Activated naive CD4-positive, alpha-beta T cell treated with anti-CD3 and anti-CD28 coated beads, Interleukin-2, amount 10 ng/mL, durations not matched to agents 7 days and 5 days (primary cell): Measurements from ENCODE around the gene HELZ2.
"Not testable (repeated sequence)": the region's sequence is repeated elsewhere in the genome, so short reads cannot be mapped to it uniquely, and the experiment has no call there.

Experiments
- CTCF ChIA-PET: fragments of 350-600 bp; sonication (Branson Sonifier 250); formaldehyde crosslinking; loops from one replicate; lab custom pipeline; 2021; ENCODE audit warnings: antibody characterized with exemption; lab: Charles Lee
- DNase-seq: peaks from one replicate; pipeline ENCODE4 v3.0.0-alpha.2; 2020
- H3K27ac Mint-ChIP-seq: one replicate; pipeline ENCODE4 v1.8.0; 2021; ENCODE audit warnings: mild to moderate bottlenecking, moderate library complexity, mixed read lengths
- H3K27me3 Mint-ChIP-seq: one replicate; pipeline ENCODE4 v1.8.0; 2021; ENCODE audit warnings: mild to moderate bottlenecking, mixed read lengths
- H3K36me3 Mint-ChIP-seq: one replicate; pipeline ENCODE4 v1.8.0; 2021; ENCODE audit warnings: mixed read lengths
- H3K4me1 Mint-ChIP-seq: one replicate; pipeline ENCODE4 v1.8.0; 2021; ENCODE audit warnings: mixed read lengths
- H3K4me3 Mint-ChIP-seq: one replicate; pipeline ENCODE4 v1.8.0; 2021; ENCODE audit warnings: mild to moderate bottlenecking, moderate library complexity, mixed read lengths
- H3K9me3 Mint-ChIP-seq: one replicate; pipeline ENCODE4 v1.8.0; 2021; ENCODE audit warnings: mixed read lengths

HELZ2 gene

DNA sequence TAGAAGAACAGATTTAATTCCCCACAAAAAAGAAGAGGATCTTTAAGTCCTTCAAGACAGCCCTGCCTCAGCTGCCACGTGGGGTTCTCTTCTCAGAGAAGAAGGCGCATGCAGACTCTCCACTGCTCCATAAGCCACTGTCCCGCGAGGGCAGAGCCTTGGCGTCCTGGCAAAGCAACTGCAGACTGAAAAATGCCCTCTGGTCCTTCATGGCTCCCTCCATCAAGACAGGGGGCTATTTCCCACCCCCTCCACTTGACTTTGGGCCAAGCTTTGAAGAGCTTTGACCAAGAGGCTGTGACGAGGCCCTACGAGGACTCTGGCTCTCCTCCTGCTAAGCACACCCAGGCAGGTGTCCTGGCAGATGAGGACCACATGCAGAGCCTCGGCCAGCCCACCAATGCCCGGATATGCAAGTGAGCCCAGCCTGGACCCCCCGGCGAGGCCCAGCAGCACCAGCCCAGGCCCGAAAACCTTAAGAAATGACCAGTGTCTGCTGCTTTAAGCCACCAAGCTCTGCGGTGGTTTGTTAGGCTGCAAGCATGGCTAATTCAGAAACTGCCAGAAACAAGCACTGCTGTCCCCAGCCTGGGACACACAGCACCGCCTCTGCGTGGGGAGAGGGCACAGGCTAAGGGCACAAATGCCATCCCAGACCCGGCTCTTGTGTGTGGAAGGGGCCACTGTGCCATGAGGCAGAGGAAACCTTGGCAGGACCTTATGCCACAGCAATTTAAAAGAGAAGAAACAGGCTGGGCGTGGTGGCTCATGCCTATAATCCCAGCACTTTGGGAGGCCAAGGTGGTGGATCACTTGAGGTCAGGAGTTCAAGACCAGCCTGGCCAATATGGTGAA lies 36.8 kb upstream of the HELZ2 start:
- no peak overlapping the region for H3K4me3 Mint-ChIP-seq
- H3K27ac Mint-ChIP-seq = no peak overlapping the region
- CTCF ChIA-PET = no interaction called here
- peaks cover 5% of the 10 kb centered on the region for H3K4me1 Mint-ChIP-seq
- H3K9me3 Mint-ChIP-seq = no peaks in the 10 kb centered on the region
- peaks cover 34% of the 10 kb centered on the region for H3K36me3 Mint-ChIP-seq
- DNase-seq = no peak
- H3K27me3 Mint-ChIP-seq = no peaks in the 10 kb centered on the region

DNA sequence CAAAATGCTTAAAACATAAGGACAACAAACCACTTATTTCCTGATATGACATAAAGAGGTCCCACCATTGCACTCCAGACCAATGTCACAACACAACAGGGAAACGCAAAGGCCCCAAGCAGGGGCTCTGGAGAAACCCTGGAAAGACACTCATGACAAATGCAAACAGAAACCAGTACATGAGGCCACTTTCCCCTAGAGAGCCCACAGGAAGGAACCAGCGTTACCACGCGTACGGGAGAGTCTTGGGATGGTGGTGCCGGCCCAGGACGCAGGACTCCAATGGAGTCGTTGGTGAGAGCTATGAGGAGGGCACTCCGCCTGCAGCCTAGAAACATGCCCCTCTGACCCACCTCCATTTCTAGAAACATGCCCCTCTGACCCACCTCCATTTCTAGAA lies 32.6 kb upstream of the HELZ2 start:
- H3K9me3 Mint-ChIP-seq = peaks cover 4% of the 10 kb centered on the region
- peaks cover 6% of the 10 kb centered on the region for H3K4me1 Mint-ChIP-seq
- no peak for DNase-seq
- H3K27ac Mint-ChIP-seq = no peak overlapping the region
- H3K4me3 Mint-ChIP-seq = no peak overlapping the region
- peaks cover 34% of the 10 kb centered on the region for H3K36me3 Mint-ChIP-seq
- CTCF ChIA-PET = no interaction called here
- no peaks in the 10 kb centered on the region for H3K27me3 Mint-ChIP-seq

GRCh38 chr20:63602321-63602720 lies 28.3 kb upstream of the HELZ2 start:
- Mint-ChIP-seq H3K9me3 (peaks cover 4% of the 10 kb centered on the region), H3K27ac (no peak overlapping the region), H3K4me3 (no peak overlapping the region), H3K27me3 (no peaks in the 10 kb centered on the region), H3K36me3 (peaks cover 52% of the 10 kb centered on the region), H3K4me1 (peaks cover 6% of the 10 kb centered on the region)
- DNase-seq = no peak
- CTCF ChIA-PET = no interaction called here

GRCh38 chr20:63601679-63602078 lies 27.6 kb upstream of the HELZ2 start:
- H3K36me3 Mint-ChIP-seq = peaks cover 48% of the 10 kb centered on the region
- H3K4me1 Mint-ChIP-seq, H3K27ac Mint-ChIP-seq, H3K4me3 Mint-ChIP-seq, H3K27me3 Mint-ChIP-seq, H3K9me3 Mint-ChIP-seq, CTCF ChIA-PET: not testable (repeated sequence)
- peak; percentile 26 for DNase-seq

DNA sequence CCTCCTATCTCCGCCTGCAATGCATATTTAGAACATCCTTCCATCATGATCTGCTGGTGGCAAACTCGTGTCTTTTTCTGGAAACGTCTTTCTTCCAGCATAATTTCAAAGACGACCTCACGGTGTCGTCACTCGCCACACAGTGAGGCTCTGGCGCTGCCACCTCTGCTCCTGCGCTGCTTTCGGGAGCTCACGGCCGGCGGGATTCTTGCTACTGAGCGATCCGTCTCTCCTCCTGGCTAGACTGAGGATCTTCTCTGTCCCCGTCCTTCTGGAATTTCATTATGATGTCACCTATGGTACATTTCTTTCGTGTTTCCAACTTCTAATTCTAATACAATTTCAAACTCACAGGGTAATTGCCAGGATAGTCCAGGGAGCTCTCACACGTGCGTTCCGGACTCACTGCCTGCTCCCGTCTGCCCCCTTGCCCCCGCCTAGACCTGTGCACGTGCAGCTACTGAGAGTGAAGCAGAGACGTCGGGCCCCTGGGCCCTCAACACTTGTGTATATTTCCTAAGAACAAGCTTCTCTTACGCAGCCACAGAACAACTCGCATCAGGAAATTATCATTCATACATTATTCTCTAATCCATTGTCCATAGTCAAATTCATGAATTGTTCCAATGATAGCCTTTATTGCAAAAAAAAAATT lies 25.5 kb upstream of the HELZ2 start:
- Mint-ChIP-seq H3K36me3 (peaks cover 50% of the 10 kb centered on the region), H3K27ac (no peak overlapping the region), H3K4me1 (peaks cover 2% of the 10 kb centered on the region), H3K4me3 (no peak overlapping the region), H3K9me3 (peaks cover 4% of the 10 kb centered on the region), H3K27me3 (no peaks in the 10 kb centered on the region)
- DNase-seq = no peak
- CTCF ChIA-PET = no interaction called here

GRCh38 chr20:63598479-63599395 lies 24.7 kb upstream of the HELZ2 start:
- peaks cover 2% of the 10 kb centered on the region for H3K4me1 Mint-ChIP-seq
- CTCF ChIA-PET = no interaction called here
- no peaks in the 10 kb centered on the region for H3K27me3 Mint-ChIP-seq
- peaks cover 4% of the 10 kb centered on the region for H3K9me3 Mint-ChIP-seq
- H3K27ac Mint-ChIP-seq = no peak overlapping the region
- no peak for DNase-seq
- H3K36me3 Mint-ChIP-seq = peaks cover 48% of the 10 kb centered on the region
- H3K4me3 Mint-ChIP-seq = no peak overlapping the region

DNA sequence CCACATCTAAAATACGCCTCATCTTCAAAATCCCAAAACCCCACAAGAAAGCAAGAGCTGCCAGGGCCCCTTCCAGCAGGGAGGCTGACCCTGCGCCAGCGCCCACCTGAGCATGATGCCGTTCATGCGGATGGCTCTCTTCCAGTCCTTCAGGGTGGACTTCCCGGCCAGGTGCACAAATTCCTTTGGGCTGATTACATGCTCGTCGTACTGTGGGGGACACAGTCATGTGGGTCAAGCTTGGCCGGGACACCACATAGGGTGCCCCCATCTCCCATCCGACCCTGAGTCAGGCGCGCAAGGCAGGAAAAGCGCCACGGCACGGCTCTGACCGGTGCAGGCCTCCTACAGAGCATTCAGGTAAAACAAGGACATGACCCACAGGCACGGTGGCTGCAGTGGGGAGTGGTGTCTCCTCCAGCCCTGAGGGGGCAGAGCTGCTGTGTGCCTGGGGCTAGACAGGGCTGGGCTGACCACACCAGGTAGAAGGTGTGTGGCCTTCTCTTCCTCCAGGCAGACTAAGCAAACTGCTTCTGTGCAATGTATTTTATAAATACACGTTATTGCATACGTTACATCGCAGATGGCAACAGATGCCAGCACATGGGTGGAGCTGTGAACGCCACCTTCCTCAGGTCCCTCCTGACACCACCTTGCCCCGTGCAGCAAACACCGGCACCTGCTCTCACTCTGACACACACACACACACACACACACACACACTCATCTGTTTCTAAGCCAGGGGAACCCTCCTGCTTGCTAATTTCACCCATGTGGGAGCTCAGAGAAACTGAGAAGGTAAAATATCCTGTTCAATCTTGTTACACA lies 23.8 kb upstream of the HELZ2 start:
- no peaks in the 10 kb centered on the region for H3K4me1 Mint-ChIP-seq
- peaks cover 2% of the 10 kb centered on the region for H3K9me3 Mint-ChIP-seq
- no peak overlapping the region for H3K27ac Mint-ChIP-seq
- peaks cover 48% of the 10 kb centered on the region for H3K36me3 Mint-ChIP-seq
- H3K4me3 Mint-ChIP-seq = no peak overlapping the region
- CTCF ChIA-PET = no interaction called here
- no peak for DNase-seq
- no peaks in the 10 kb centered on the region for H3K27me3 Mint-ChIP-seq

DNA sequence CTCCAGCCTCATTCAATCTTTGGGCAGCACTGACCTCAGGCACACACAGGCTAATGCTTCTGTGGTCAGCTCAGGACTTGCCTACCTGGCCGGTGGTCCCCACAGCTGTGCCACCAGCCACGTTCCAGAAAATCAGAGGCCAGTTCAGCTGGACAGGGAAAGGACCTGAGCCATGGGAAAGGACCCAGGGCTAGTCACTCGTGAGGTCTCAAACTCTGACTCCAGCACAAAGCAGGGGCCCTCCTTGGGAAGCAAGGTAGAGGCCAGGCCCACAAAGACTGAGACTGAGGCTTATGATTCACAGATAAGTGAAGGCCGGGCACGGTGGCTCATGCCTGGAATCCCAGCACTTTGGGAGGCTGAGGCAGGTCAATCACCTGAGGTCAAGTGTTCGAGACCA lies 22.4 kb upstream of the HELZ2 start:
- Mint-ChIP-seq H3K27me3 (no peaks in the 10 kb centered on the region), H3K4me3 (no peak overlapping the region), H3K9me3 (no peaks in the 10 kb centered on the region), H3K36me3 (peaks cover 41% of the 10 kb centered on the region), H3K4me1 (no peaks in the 10 kb centered on the region), H3K27ac (no peak overlapping the region)
- CTCF ChIA-PET = no interaction called here
- no peak for DNase-seq

DNA sequence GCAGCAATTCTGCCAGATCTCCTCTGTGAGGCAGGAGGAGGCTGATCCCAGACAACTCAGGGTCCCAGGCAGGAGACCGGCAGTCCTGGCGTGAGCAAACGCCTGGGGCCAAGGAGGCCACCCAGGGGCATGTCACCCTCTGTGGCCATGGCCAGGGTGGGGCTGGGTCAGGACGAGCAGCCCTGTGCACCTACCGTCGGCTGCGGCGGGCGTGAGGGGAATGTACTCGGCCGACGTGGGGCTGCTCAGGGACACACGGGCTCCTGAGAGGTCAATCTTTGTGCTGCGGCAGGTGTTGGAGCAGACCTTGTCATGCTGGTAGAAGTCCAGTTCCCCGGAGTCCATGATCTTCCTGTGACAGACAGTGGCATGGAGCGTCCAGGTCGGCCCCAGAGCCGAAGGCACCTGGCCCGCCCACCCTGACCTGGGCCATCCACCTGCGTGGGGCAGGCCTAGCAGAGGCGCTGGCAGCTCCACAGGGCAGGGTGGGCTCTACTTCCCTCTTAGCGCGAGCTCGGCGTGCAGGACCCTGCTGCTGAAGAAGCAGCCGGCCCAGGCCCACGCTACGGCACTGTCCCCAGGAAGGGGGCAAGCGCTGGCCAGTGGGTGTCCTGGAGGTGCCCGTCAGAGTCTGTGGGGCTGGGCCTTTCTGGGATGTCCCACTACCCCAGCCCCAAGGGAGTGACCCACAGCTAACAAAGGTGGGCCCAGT lies 21.5 kb upstream of the HELZ2 start:
- peaks cover 38% of the 10 kb centered on the region for H3K36me3 Mint-ChIP-seq
- DNase-seq = no peak
- no peaks in the 10 kb centered on the region for H3K9me3 Mint-ChIP-seq
- CTCF ChIA-PET = no interaction called here
- H3K27ac Mint-ChIP-seq = no peak overlapping the region
- no peaks in the 10 kb centered on the region for H3K4me1 Mint-ChIP-seq
- no peaks in the 10 kb centered on the region for H3K27me3 Mint-ChIP-seq
- H3K4me3 Mint-ChIP-seq = no peak overlapping the region

GRCh38 chr20:63594043-63594561 lies 20.1 kb upstream of the HELZ2 start:
- Mint-ChIP-seq H3K4me3 (no peak overlapping the region), H3K27ac (no peak overlapping the region), H3K9me3 (no peaks in the 10 kb centered on the region), H3K4me1 (no peaks in the 10 kb centered on the region), H3K27me3 (no peaks in the 10 kb centered on the region), H3K36me3 (peaks cover 40% of the 10 kb centered on the region)
- no peak for DNase-seq
- CTCF ChIA-PET = no interaction called here

DNA sequence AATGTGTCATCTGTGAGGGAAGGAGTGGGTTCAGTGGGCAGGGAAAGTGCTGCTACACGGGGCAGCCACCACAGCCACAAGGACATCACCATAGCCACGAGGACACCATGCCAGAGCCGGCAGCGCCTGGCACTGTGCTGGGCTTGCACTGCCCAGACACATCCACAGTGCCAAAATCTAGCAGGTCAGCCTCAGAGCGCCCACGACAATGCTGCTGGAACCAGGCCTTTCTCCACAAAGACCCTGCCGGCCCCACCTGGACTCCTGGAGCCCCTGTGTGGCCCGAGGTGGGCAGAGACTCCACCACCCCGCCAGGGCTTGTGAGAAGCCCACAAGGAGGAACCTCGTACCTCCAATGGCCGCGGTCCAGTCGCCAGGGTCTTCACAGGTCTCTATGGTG lies 18.6 kb upstream of the HELZ2 start:
- H3K9me3 Mint-ChIP-seq = no peaks in the 10 kb centered on the region
- H3K27ac Mint-ChIP-seq = no peak overlapping the region
- peaks cover 7% of the 10 kb centered on the region for H3K4me1 Mint-ChIP-seq
- peaks cover 38% of the 10 kb centered on the region for H3K36me3 Mint-ChIP-seq
- H3K27me3 Mint-ChIP-seq = no peaks in the 10 kb centered on the region
- CTCF ChIA-PET = interaction anchor here (0.6 kb wide), 1 partner anchor 196 kb away, joined by 3 read pairs; no protein-coding TSS in a partner anchor
- H3K4me3 Mint-ChIP-seq = no peak overlapping the region
- no peak for DNase-seq

GRCh38 chr20:63591786-63592355 lies 17.8 kb upstream of the HELZ2 start:
- H3K36me3 Mint-ChIP-seq = peaks cover 38% of the 10 kb centered on the region
- CTCF ChIA-PET = interaction anchor here (0.6 kb wide), 1 partner anchor 197 kb away, joined by 3 read pairs; no protein-coding TSS in a partner anchor
- no peak overlapping the region for H3K4me3 Mint-ChIP-seq

GRCh38 chr20:63591147-63591533 lies 17.1 kb upstream of the HELZ2 start:
- peaks cover 38% of the 10 kb centered on the region for H3K36me3 Mint-ChIP-seq
- CTCF ChIA-PET = no interaction called here
- H3K4me1 Mint-ChIP-seq = peaks cover 10% of the 10 kb centered on the region
- no peak overlapping the region for H3K27ac Mint-ChIP-seq
- peaks cover under 1% of the 10 kb centered on the region for H3K27me3 Mint-ChIP-seq
- no peaks in the 10 kb centered on the region for H3K9me3 Mint-ChIP-seq
- H3K4me3 Mint-ChIP-seq = no peak overlapping the region
- no peak for DNase-seq

More at GRCh38 chr20:63591786-63592355, 17.8 kb upstream of the HELZ2 start:
- Mint-ChIP-seq H3K9me3 (no peaks in the 10 kb centered on the region), H3K27ac (no peak overlapping the region), H3K27me3 (no peaks in the 10 kb centered on the region), H3K4me1 (peaks cover 10% of the 10 kb centered on the region)
- no peak for DNase-seq
